HFFc6 (cell line): Measurements from ENCODE around the gene DNAH11. TPM values are rescaled to one million over a fixed set of nuclear protein-coding genes. Genes with fewer than 3 reads are reported as not detected.
"Not testable (repeated sequence)": the region's sequence is repeated elsewhere in the genome, so short reads cannot be mapped to it uniquely, and the experiment has no call there.

Experiments
- DNase-seq: peaks from one replicate; pipeline ENCODE4 v3.0.0-alpha.2; 2018
- H3K27ac Mint-ChIP-seq: 2 replicates; pipeline ENCODE4 v1.8.0; 2020; ENCODE audit warnings: mild to moderate bottlenecking, mixed read lengths
- H3K27me3 Mint-ChIP-seq: 2 replicates; pipeline ENCODE4 v1.8.0; 2021; ENCODE audit warnings: mild to moderate bottlenecking, moderate library complexity, mixed read lengths; ENCODE audit not compliant: insufficient read depth
- H3K36me3 Mint-ChIP-seq: 2 replicates; pipeline ENCODE4 v1.8.0; 2021; ENCODE audit warnings: low read depth, mixed read lengths
- H3K4me1 Mint-ChIP-seq: 2 replicates; pipeline ENCODE4 v1.8.0; 2020; ENCODE audit warnings: low read depth, mixed read lengths
- H3K4me3 Mint-ChIP-seq: 2 replicates; pipeline ENCODE4 v1.8.0; 2020; ENCODE audit warnings: mild to moderate bottlenecking, moderate library complexity, mixed read lengths
- H3K9me3 Mint-ChIP-seq: 2 replicates; pipeline ENCODE4 v1.8.0; 2020; ENCODE audit warnings: mild to moderate bottlenecking, mixed read lengths
- total RNA-seq, 6 experiments: library from RNA; stranded (reverse); fragmentation: NEBNext Ultra II Directional; extraction: Animal tissue kit (Norgen Biotek cat#: 25700); gene quantifications; 2 replicates in 1 of 6; 3 replicates in 5 of 6; pipeline ENCODE4 v1.2.3, GENCODE V29; 2021
- TF ChIP-seq, protein P1 (sequence below): fragments of 200-600 bp; sonication (generic); IDR thresholded peaks from 2 replicates; pipeline ENCODE4 v1.5.0; 2021; ENCODE audit warnings: antibody characterized with exemption, mild to moderate bottlenecking

DNAH11 gene
- total RNA-seq, 6 experiments from 2014 or later = 1.2 to 2.4 (median 2.1) TPM

GRCh38 chr7:21670496-21670895 lies 127.7 kb downstream of the DNAH11 start:
- Mint-ChIP-seq H3K36me3 (no peaks in the 10 kb centered on the region), H3K27ac (no peak overlapping the region), H3K4me3 (no peak overlapping the region), H3K27me3 (no peaks in the 10 kb centered on the region), H3K9me3 (peaks cover 7% of the 10 kb centered on the region; the same call in 1 of the 2 replicates), H3K4me1 (no peaks in the 10 kb centered on the region)
- DNase-seq = no peak
- TF ChIP-seq, protein P1, sequence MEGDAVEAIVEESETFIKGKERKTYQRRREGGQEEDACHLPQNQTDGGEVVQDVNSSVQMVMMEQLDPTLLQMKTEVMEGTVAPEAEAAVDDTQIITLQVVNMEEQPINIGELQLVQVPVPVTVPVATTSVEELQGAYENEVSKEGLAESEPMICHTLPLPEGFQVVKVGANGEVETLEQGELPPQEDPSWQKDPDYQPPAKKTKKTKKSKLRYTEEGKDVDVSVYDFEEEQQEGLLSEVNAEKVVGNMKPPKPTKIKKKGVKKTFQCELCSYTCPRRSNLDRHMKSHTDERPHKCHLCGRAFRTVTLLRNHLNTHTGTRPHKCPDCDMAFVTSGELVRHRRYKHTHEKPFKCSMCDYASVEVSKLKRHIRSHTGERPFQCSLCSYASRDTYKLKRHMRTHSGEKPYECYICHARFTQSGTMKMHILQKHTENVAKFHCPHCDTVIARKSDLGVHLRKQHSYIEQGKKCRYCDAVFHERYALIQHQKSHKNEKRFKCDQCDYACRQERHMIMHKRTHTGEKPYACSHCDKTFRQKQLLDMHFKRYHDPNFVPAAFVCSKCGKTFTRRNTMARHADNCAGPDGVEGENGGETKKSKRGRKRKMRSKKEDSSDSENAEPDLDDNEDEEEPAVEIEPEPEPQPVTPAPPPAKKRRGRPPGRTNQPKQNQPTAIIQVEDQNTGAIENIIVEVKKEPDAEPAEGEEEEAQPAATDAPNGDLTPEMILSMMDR = no peak

DNA sequence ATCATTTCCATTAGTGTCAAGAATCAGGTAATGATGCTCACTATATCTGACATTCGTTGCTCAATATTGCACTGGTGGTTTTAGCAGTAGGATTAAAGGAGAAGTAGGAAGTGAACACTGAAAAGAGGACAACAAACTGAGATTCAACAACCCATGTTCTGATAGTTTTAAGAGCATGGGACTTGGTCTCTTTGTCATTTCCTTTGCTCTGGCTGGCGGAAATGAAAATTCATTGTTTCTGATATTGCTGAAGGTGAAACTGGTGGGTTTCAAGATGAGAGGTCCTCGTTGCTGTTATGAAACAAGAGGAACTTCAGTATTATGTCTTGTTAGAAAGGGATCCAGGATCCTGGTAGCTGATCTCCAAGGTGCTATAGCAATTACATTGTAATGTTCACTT lies 129.0 kb downstream of the DNAH11 start:
- TF ChIP-seq, protein P1 = no peak
- no peak overlapping the region for H3K27ac Mint-ChIP-seq

GRCh38 chr7:21675255-21675654 lies 132.4 kb downstream of the DNAH11 start:
- TF ChIP-seq, protein P1 = no peak
- Mint-ChIP-seq H3K36me3 (no peaks in the 10 kb centered on the region), H3K27ac (no peak overlapping the region), H3K9me3 (peaks cover 11% of the 10 kb centered on the region; the same call in 1 of the 2 replicates), H3K4me1 (no peaks in the 10 kb centered on the region), H3K4me3 (no peak overlapping the region), H3K27me3 (no peaks in the 10 kb centered on the region)
- peak; percentile 5 for DNase-seq

More for the DNA sequence above, 129.0 kb downstream of the DNAH11 start:
- Mint-ChIP-seq H3K36me3 (no peaks in the 10 kb centered on the region), H3K27me3 (no peaks in the 10 kb centered on the region), H3K9me3 (peaks cover 7% of the 10 kb centered on the region; the same call in 1 of the 2 replicates), H3K4me3 (no peak overlapping the region), H3K4me1 (no peaks in the 10 kb centered on the region)
- no peak for DNase-seq

DNA sequence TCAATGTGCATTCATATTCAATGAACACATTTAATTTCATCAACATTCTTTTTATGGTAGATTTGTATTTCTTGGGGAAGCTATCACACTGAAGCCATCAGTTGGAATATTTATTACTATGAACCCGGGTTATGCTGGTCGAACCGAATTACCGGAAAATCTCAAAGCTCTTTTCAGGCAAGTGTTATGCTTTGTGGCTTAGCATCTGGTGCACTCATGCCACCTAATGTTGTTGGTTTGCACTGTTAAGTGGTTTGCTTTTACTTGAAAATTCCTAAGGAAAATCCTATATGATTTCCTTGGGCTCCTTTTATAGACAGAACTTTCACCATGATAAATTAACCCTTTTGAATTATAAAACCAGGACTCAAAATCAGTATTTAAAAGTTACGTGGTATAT lies 147.9 kb downstream of the DNAH11 start:
- H3K27me3 Mint-ChIP-seq = no peaks in the 10 kb centered on the region
- H3K4me1 Mint-ChIP-seq = no peaks in the 10 kb centered on the region
- H3K9me3 Mint-ChIP-seq = peaks cover 10% of the 10 kb centered on the region
- H3K36me3 Mint-ChIP-seq = no peaks in the 10 kb centered on the region
- DNase-seq = no peak
- no peak overlapping the region for H3K27ac Mint-ChIP-seq
- TF ChIP-seq, protein P1 = no peak
- no peak overlapping the region for H3K4me3 Mint-ChIP-seq

DNA sequence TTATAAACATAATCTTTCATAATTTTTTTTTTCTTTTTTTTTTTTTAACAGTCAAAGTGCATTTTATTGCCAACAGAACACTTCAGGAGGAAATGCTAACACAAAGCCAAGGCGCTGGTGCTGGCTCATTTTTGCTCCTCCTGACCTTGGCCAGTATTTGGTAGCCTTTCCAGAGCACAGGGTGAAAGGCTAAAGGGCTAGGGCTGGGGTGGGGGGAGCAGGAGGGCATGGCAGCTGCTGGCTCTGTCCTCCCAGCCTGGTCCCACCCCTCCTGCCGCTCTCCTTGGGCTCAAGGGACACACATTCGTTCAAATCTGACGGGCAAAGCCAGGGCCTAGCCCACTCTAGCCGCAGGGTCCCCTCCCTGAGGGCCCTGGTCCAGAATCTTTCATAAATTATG lies 148.3 kb downstream of the DNAH11 start:
- DNase-seq, H3K27ac Mint-ChIP-seq, H3K9me3 Mint-ChIP-seq, H3K4me3 Mint-ChIP-seq, H3K4me1 Mint-ChIP-seq, H3K27me3 Mint-ChIP-seq, H3K36me3 Mint-ChIP-seq: not testable (repeated sequence)

- H3K36me3 Mint-ChIP-seq, H3K9me3 Mint-ChIP-seq, H3K27ac Mint-ChIP-seq, H3K4me3 Mint-ChIP-seq, H3K27me3 Mint-ChIP-seq, DNase-seq, H3K4me1 Mint-ChIP-seq: not testable (repeated sequence)
Measured at GRCh38 chr7:21700587-21700986, 157.7 kb downstream of the DNAH11 start.

DNA sequence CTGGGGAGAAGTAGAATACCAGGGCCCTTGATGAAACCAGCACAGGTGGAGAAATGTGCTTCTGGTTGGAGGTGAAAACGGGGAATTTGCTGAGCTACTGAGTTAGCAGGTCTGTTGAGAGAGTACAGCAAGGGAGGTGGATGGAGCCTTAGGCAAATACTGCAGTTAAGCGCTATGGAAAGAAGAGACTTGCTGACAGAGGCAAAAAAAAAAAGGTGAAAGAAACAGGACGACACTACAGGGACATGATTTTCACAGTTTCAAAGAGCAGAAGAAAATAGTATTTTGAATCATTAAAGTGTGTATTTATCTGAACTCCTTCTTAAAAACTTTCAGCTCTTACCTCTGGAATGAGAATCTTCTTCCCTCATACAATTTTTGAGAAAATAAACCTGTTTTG lies 159.5 kb downstream of the DNAH11 start:
- Mint-ChIP-seq H3K36me3 (no peaks in the 10 kb centered on the region), H3K4me1 (no peaks in the 10 kb centered on the region), H3K27ac (no peak overlapping the region), H3K27me3 (no peaks in the 10 kb centered on the region), H3K4me3 (no peak overlapping the region), H3K9me3 (peaks cover 6% of the 10 kb centered on the region; the same call in 1 of the 2 replicates)
- DNase-seq = no peak
- TF ChIP-seq, protein P1 = no peak
